D721Med (cell line): ENCODE data around the gene TFAM.
A peak's percentile ranks its signal among the peaks of the same experiment; 100 is the strongest.
"Not testable (repeated sequence)": the region's sequence is repeated elsewhere in the genome, so short reads cannot be mapped to it uniquely, and the experiment has no call there.

Experiments
- DNase-seq: peaks from one replicate; pipeline ENCODE4 v3.0.0; 2011; ENCODE audit warnings: low spot score; ENCODE audit not compliant: insufficient read length
- FAIRE-seq: peaks from 2 replicates; lab custom pipeline; 2011; peaks lifted over from hg19 to GRCh38; lab: Jason Lieb, UNC
- TF ChIP-seq, protein P1 (sequence below): IDR thresholded peaks from 2 replicates; pipeline ENCODE4 v1.5.1; 2012; ENCODE audit warnings: mild to moderate bottlenecking, control low read depth; ENCODE audit not compliant: insufficient read depth; ENCODE audit errors: missing control alignments

TFAM gene

GRCh38 chr10:58409956-58410610 lies 24.9 kb downstream of the TFAM start:
- no peak for DNase-seq
- TF ChIP-seq, protein P1, sequence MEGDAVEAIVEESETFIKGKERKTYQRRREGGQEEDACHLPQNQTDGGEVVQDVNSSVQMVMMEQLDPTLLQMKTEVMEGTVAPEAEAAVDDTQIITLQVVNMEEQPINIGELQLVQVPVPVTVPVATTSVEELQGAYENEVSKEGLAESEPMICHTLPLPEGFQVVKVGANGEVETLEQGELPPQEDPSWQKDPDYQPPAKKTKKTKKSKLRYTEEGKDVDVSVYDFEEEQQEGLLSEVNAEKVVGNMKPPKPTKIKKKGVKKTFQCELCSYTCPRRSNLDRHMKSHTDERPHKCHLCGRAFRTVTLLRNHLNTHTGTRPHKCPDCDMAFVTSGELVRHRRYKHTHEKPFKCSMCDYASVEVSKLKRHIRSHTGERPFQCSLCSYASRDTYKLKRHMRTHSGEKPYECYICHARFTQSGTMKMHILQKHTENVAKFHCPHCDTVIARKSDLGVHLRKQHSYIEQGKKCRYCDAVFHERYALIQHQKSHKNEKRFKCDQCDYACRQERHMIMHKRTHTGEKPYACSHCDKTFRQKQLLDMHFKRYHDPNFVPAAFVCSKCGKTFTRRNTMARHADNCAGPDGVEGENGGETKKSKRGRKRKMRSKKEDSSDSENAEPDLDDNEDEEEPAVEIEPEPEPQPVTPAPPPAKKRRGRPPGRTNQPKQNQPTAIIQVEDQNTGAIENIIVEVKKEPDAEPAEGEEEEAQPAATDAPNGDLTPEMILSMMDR: no peak
- FAIRE-seq: no peak

- TF ChIP-seq, protein P1: no peak
- DNase-seq: no peak
- FAIRE-seq: no peak
Observed at GRCh38 chr10:58412502-58412961, 27.3 kb downstream of the TFAM start.

- FAIRE-seq (no peak), DNase-seq (no peak)
- TF ChIP-seq, protein P1: peak; percentile 38
Observed at GRCh38 chr10:58414270-58415041, 29.2 kb downstream of the TFAM start.

DNA sequence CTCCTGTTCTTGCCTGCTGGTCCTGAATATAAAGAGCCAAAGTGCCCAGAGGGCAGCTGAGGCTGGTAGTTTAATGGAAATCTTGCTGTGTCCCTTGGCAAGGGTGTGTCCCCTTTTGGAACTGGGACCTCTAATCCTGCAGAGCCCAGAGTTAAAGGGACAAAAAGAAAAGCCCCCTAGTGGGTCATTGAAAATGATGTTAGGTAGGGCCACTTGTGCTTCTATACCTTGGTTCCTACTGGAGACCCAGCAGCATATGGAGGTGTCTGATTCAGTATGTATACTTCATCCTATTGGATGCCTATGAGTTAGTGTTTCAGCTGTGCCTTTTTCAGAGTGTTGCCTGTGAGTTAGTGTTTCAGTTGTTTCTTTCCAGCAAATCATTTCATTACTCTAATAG lies 30.5 kb downstream of the TFAM start:
- no peak for FAIRE-seq
- TF ChIP-seq, protein P1: no peak
- DNase-seq: no peak

DNA sequence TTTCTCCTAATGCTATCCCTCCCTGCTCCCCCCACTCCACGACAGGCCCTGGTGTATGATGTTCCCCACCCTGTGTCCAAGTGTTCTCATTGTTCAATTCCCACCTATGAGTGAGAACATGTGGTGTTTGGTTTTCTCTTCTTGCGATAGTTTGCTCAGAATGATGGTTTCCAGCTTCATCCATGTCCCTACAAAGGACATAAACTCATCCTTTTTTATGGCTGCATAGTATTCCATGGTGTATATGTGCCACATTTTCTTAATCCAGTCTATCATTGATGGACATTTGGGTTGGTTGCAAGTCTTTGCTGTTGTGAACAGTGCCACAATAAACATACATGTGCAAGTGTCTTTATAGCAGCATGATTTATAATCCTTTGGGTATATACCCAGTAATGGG lies 32.7 kb downstream of the TFAM start:
- not testable (repeated sequence) for DNase-seq, FAIRE-seq

GRCh38 chr10:58424176-58424575 lies 39.0 kb downstream of the TFAM start:
- TF ChIP-seq, protein P1: no peak
- DNase-seq: no peak
- FAIRE-seq: no peak

- DNase-seq, FAIRE-seq: not testable (repeated sequence)
Observed at GRCh38 chr10:58428436-58428835, 43.2 kb downstream of the TFAM start.

GRCh38 chr10:58431903-58432302 lies 46.7 kb downstream of the TFAM start:
- TF ChIP-seq, protein P1: no peak
- no peak for DNase-seq
- no peak for FAIRE-seq
